ENCODE results near the gene CD38. TPM values are rescaled to one million over a fixed set of nuclear protein-coding genes. Genes with fewer than 3 reads are reported as not detected.
"Not testable (repeated sequence)": the region's sequence is repeated elsewhere in the genome, so short reads cannot be mapped to it uniquely, and the experiment has no call there.

The CD38 gene
- total RNA-seq, 4 donors from 2014 or later, result 0.26 to 4.6 (median 1.6) TPM

- no peak for TF ChIP-seq CTCF (IDR thresholded peaks at IDR 0.05)
- H3K27ac ChIP-seq, result no peak overlapping the region
- intact Hi-C loops (cut with DNase I; ENCODE audit: low total_unique reads), result no loop called here
- no peak for DNase-seq
- no peak overlapping the region for H3K4me3 ChIP-seq
- H3K36me3 ChIP-seq, result no peaks in the 10 kb centered on the region
- H3K27me3 ChIP-seq, result no peaks in the 10 kb centered on the region
- H3K9me3 ChIP-seq, result no peaks in the 10 kb centered on the region
- no peaks in the 10 kb centered on the region for H3K4me1 ChIP-seq
Observed at GRCh38 chr4:15832523-15833451, 54.7 kb downstream of the CD38 start.

- DNase-seq, result no peak
- H3K36me3 ChIP-seq, result no peaks in the 10 kb centered on the region
- no peaks in the 10 kb centered on the region for H3K27me3 ChIP-seq
- TF ChIP-seq POLR2A (IDR thresholded peaks at IDR 0.05), result no peak
- no peak for TF ChIP-seq CTCF (IDR thresholded peaks at IDR 0.05)
- intact Hi-C loops (cut with DNase I; ENCODE audit: low total_unique reads), result no loop called here
- no peak overlapping the region for H3K4me3 ChIP-seq
- no peak overlapping the region for H3K27ac ChIP-seq
- no peaks in the 10 kb centered on the region for H3K4me1 ChIP-seq
- no peaks in the 10 kb centered on the region for H3K9me3 ChIP-seq
Observed at GRCh38 chr4:15833801-15834200, 55.7 kb downstream of the CD38 start.

- DNase-seq, result no peak
- Histone ChIP-seq H3K4me1 (no peaks in the 10 kb centered on the region), H3K27ac (no peak overlapping the region), H3K9me3 (no peaks in the 10 kb centered on the region), H3K27me3 (no peaks in the 10 kb centered on the region), H3K36me3 (no peaks in the 10 kb centered on the region), H3K4me3 (no peak overlapping the region)
- intact Hi-C loops (cut with DNase I; ENCODE audit: low total_unique reads), result no loop called here
- TF ChIP-seq CTCF (IDR thresholded peaks at IDR 0.05) (no peak), POLR2A (IDR thresholded peaks at IDR 0.05) (no peak)
Observed at GRCh38 chr4:15836362-15836761, 58.2 kb downstream of the CD38 start.

- Histone ChIP-seq H3K27ac (no peak overlapping the region), H3K4me1 (no peaks in the 10 kb centered on the region), H3K4me3 (no peak overlapping the region), H3K27me3 (no peaks in the 10 kb centered on the region), H3K36me3 (no peaks in the 10 kb centered on the region), H3K9me3 (no peaks in the 10 kb centered on the region)
- no peak for DNase-seq
- no peak for TF ChIP-seq CTCF (IDR thresholded peaks at IDR 0.05)
- no peak for TF ChIP-seq POLR2A (IDR thresholded peaks at IDR 0.05)
- intact Hi-C loops (cut with DNase I; ENCODE audit: low total_unique reads), result no loop called here
Observed at GRCh38 chr4:15837591-15837990, 59.5 kb downstream of the CD38 start.

- intact Hi-C loops (cut with DNase I; ENCODE audit: low total_unique reads); H3K27ac ChIP-seq; H3K27me3 ChIP-seq; DNase-seq; H3K4me1 ChIP-seq; H3K9me3 ChIP-seq; H3K4me3 ChIP-seq; H3K36me3 ChIP-seq: not testable (repeated sequence)
Observed at GRCh38 chr4:15841194-15841730, 63.1 kb downstream of the CD38 start.
